GM23338 (cell line): ENCODE data around the gene ITGB3. TPM values are rescaled to one million over a fixed set of nuclear protein-coding genes. Genes with fewer than 3 reads are reported as not detected.
A peak's percentile ranks its signal among the peaks of the same experiment; 100 is the strongest.

Experiments
- ATAC-seq: fragments of 200-7000 bp; cut with Tn5 transposase; 3 replicates; pipeline ENCODE4 v1.9.1; 2020
- DNase-seq: peaks from one replicate; pipeline ENCODE4 v3.0.0-alpha.2; 2015; ENCODE audit warnings: low spot score
- H2AFZ ChIP-seq: fragments of 200-600 bp; sonication (generic); 2 replicates; pipeline ENCODE4 v1.8.0; 2016; ENCODE audit warnings: antibody characterized with exemption, mild to moderate bottlenecking, moderate library complexity
- H3F3A ChIP-seq: fragments of 200-600 bp; sonication (generic); replicated peaks from 2 replicates; pipeline ENCODE4 v1.8.0; 2017; ENCODE audit warnings: antibody characterized with exemption, mixed run types, low read depth
- H3K27ac ChIP-seq: fragments of 200-600 bp; sonication (generic); 2 replicates; pipeline ENCODE4 v1.6.1; 2016; ENCODE audit warnings: low read depth
- H3K27me3 ChIP-seq: fragments of 200-600 bp; sonication (generic); 2 replicates; pipeline ENCODE4 v1.8.0; 2016; ENCODE audit warnings: mild to moderate bottlenecking, mixed run types, moderate library complexity; ENCODE audit not compliant: insufficient read depth
- H3K36me3 ChIP-seq: fragments of 200-600 bp; sonication (generic); 2 replicates; pipeline ENCODE4 v1.8.0; 2016; ENCODE audit warnings: mild to moderate bottlenecking; ENCODE audit not compliant: insufficient read depth
- H3K4me1 ChIP-seq: fragments of 200-600 bp; sonication (generic); 2 replicates; pipeline ENCODE4 v1.8.0; 2016; ENCODE audit warnings: mild to moderate bottlenecking, moderate library complexity; ENCODE audit not compliant: insufficient read depth
- H3K4me2 ChIP-seq: fragments of 200-600 bp; sonication (generic); 2 replicates; pipeline ENCODE4 v1.7.1; 2017; ENCODE audit warnings: mixed run types
- H3K4me3 ChIP-seq: fragments of 200-600 bp; sonication (generic); 2 replicates; pipeline ENCODE4 v1.6.1; 2016; ENCODE audit warnings: mixed run types
- H3K79me2 ChIP-seq: fragments of 200-600 bp; sonication (generic); replicated peaks from 2 replicates; pipeline ENCODE4 v1.8.0; 2017; ENCODE audit warnings: mild to moderate bottlenecking; ENCODE audit not compliant: insufficient read depth
- H3K9me2 ChIP-seq: fragments of 200-600 bp; sonication (generic); 2 replicates; pipeline ENCODE4 v1.8.0; 2017; ENCODE audit not compliant: insufficient read depth
- H4K20me1 ChIP-seq: fragments of 200-600 bp; sonication (generic); replicated peaks from 2 replicates; pipeline ENCODE4 v1.8.0; 2017; ENCODE audit warnings: mild to moderate bottlenecking; ENCODE audit not compliant: insufficient read depth
- H3K27ac Mint-ChIP-seq: 2 replicates; pipeline ENCODE4 v1.8.0; 2020; ENCODE audit warnings: inconsistent platforms, mild to moderate bottlenecking, moderate library complexity, mixed read lengths
- H3K27me3 Mint-ChIP-seq: 3 replicates; pipeline ENCODE4 v1.8.0; 2022; ENCODE audit warnings: low read depth, mild to moderate bottlenecking, moderate library complexity, mixed read lengths, inconsistent platforms; ENCODE audit not compliant: insufficient read depth, poor library complexity
- H3K36me3 Mint-ChIP-seq: 3 replicates; pipeline ENCODE4 v1.8.0; 2021; ENCODE audit warnings: low read depth, mild to moderate bottlenecking, inconsistent platforms, moderate library complexity, mixed read lengths
- H3K4me1 Mint-ChIP-seq: 3 replicates; pipeline ENCODE4 v1.8.0; 2020; ENCODE audit warnings: mild to moderate bottlenecking, inconsistent platforms, mixed read lengths
- H3K4me3 Mint-ChIP-seq: 3 replicates; pipeline ENCODE4 v1.8.0; 2021; ENCODE audit warnings: moderate library complexity, mild to moderate bottlenecking, inconsistent platforms, mixed read lengths
- H3K9me3 Mint-ChIP-seq: 3 replicates; pipeline ENCODE4 v1.8.0; 2020; ENCODE audit warnings: moderate library complexity, mild to moderate bottlenecking, inconsistent platforms, mixed read lengths
- CREB1 ChIP-seq: fragments of 250-450 bp; sonication (Bioruptor Pico); IDR thresholded peaks from 2 replicates; pipeline ENCODE4 v1.5.0; 2020; ENCODE audit warnings: low read depth, mild to moderate bottlenecking, moderate library complexity
- CTCF ChIP-seq, 2 experiments: fragments of 200-600 bp in 1 of 2; sonication (generic) in 1 of 2; conservative IDR thresholded peaks; 2 replicates each; pipeline versions ENCODE4 v1.5.1 to v1.6.1; 2016 to 2017; ENCODE audit warnings: antibody characterized with exemption in 2 of 2, low read depth in 2 of 2, mild to moderate bottlenecking in 2 of 2, moderate library complexity in 1 of 2
- POLR2AphosphoS5 ChIP-seq: IDR thresholded peaks from 2 replicates; pipeline ENCODE4 v1.6.1; 2016; ENCODE audit warnings: antibody characterized with exemption, low read depth
- ZNF114 ChIP-seq: fragments of 250-450 bp; sonication (Bioruptor Pico); IDR thresholded peaks from 2 replicates; pipeline ENCODE4 v1.5.0; 2020; ENCODE audit warnings: mild to moderate bottlenecking, moderate library complexity
- ZNF462 ChIP-seq: fragments of 250-450 bp; sonication (Bioruptor Pico); IDR thresholded peaks from 2 replicates; pipeline ENCODE4 v1.5.0; 2020; ENCODE audit warnings: mild to moderate bottlenecking, moderate library complexity
- polyA plus RNA-seq: library from polyadenylated mRNA; unstranded; fragments of >200 nt; fragmentation: Nextera tagmentation; extraction: Ambion mirVana; gene quantifications from 2 replicates; pipeline ENCODE4 v1.2.1, GENCODE V29; 2016
- total RNA-seq: library from RNA; depleted of rRNA; stranded (reverse); fragments of >200 nt; shearing (Covaris generic); gene quantifications from 2 replicates; pipeline ENCODE4 v1.2.3, GENCODE V29; 2014

ITGB3 gene
- total and polyA plus RNA-seq, 2 experiments from 2014 or later: 0.52 TPM; not detected in 1

- TF ChIP-seq ZNF462 (CRISPR knock-in tag): no peak
- TF ChIP-seq POLR2AphosphoS5: no peak
These were observed 25.8 kb upstream of the ITGB3 start (continued) for GRCh38 chr17:47227862-47228261.

GRCh38 chr17:47229535-47230443 lies 23.8 kb upstream of the ITGB3 start:
- Mint-ChIP-seq H3K36me3 (no peaks in the 10 kb centered on the region), H3K4me1 (peaks cover 10% of the 10 kb centered on the region), H3K9me3 (no peaks in the 10 kb centered on the region; the same call in 2 of the 3 replicates), H3K27ac (no peak overlapping the region), H3K4me3 (peak overlapping the region; percentile 24; the same call in 2 of the 3 replicates), H3K27me3 (peaks cover 13% of the 10 kb centered on the region)
- peak overlapping the region; percentile 79 for H2AFZ ChIP-seq
- no peaks in the 10 kb centered on the region for H3K9me2 ChIP-seq
- H4K20me1 ChIP-seq: no peaks in the 10 kb centered on the region
- ATAC-seq (peak; percentile 97), DNase-seq (peak; percentile 94)
- H3K27me3 ChIP-seq: peaks cover 6% of the 10 kb centered on the region
- no peaks in the 10 kb centered on the region for H3K36me3 ChIP-seq
- no peak overlapping the region for H3K4me3 ChIP-seq
- H3K27ac ChIP-seq: no peak overlapping the region
- TF ChIP-seq CREB1 (peak; percentile 62), ZNF114 (CRISPR knock-in tag) (no peak), CTCF (conservative IDR thresholded peaks at IDR 0.05; ENCODE audit: low read depth in 2 of 2) (peak; percentile 86 to 99)
- no peaks in the 10 kb centered on the region for H3K79me2 ChIP-seq
- peak overlapping the region; percentile 48 for H3K4me2 ChIP-seq
- no peaks in the 10 kb centered on the region for H3F3A ChIP-seq
- peaks cover 4% of the 10 kb centered on the region; the same call in 1 of the 2 replicates for H3K4me1 ChIP-seq
